NCI-H2107 treated with DMSO at 0.1 percent for 48 hours (cell line): ENCODE results near the gene RNF215.
"Not testable (repeated sequence)": the region's sequence is repeated elsewhere in the genome, so short reads cannot be mapped to it uniquely, and the experiment has no call there.

ENCODE experiments used
- DNase-seq: peaks from one replicate; lab custom pipeline; 2025; ENCODE audit not compliant: unreplicated experiment; lab: John Stamatoyannopoulos, UW

RNF215 gene

GRCh38 chr22:30365891-30366290 is 21.3 kb downstream of the RNF215 start:
- DNase-seq, result no peak

- DNase-seq, result peak; percentile 2
These were observed 24.4 kb downstream of the RNF215 start for GRCh38 chr22:30362651-30363281.

- DNase-seq, result no peak
These were observed 25.1 kb downstream of the RNF215 start for GRCh38 chr22:30361916-30362650.

GRCh38 chr22:30358541-30358940 is 28.7 kb downstream of the RNF215 start:
- no peak for DNase-seq

DNA sequence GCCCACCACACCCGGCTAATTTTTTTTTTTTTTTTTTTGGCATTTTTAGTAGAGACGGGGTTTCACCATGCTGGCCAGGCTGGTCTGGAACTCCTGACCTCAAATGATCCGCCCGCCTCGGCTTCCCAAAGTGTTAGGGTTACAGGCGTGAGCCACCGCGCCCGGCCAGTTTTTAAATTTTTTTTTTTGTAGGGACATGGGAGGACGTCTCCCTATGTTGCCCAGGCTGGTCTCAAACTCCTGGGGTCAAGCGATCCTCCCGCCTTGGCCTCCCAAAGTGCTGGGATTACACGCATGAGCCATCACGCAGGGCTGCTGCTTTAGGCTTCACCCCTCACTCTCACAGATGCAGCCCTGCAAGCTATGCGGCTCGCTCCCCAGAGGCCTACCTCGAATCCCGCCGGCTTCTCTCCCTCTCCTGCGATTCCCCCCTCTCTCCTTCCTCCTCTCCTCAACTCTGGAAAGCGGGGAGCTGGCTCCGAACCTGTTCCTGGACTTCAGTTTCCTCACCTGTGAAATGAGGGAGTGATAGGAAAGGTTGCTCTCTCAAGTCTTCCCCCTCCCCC is 29.5 kb downstream of the RNF215 start:
- no peak for DNase-seq

DNA sequence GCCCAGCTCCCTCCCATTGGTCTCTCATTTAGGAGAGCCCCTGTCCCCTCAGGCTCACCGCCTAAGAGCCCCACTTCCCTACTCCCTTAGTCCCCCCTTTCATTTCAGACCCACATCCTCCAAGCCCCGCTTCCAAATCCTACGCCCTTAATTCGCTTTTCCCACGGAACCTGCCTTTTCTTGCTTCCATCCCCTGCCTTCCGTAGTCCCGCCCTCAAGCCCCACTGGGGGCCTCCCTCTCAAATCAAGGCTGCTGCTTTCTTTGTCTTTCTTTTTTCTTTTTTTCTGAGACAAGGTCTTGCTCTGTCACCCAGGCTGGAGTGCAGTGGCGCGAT is 30.0 kb downstream of the RNF215 start:
- no peak for DNase-seq

DNA sequence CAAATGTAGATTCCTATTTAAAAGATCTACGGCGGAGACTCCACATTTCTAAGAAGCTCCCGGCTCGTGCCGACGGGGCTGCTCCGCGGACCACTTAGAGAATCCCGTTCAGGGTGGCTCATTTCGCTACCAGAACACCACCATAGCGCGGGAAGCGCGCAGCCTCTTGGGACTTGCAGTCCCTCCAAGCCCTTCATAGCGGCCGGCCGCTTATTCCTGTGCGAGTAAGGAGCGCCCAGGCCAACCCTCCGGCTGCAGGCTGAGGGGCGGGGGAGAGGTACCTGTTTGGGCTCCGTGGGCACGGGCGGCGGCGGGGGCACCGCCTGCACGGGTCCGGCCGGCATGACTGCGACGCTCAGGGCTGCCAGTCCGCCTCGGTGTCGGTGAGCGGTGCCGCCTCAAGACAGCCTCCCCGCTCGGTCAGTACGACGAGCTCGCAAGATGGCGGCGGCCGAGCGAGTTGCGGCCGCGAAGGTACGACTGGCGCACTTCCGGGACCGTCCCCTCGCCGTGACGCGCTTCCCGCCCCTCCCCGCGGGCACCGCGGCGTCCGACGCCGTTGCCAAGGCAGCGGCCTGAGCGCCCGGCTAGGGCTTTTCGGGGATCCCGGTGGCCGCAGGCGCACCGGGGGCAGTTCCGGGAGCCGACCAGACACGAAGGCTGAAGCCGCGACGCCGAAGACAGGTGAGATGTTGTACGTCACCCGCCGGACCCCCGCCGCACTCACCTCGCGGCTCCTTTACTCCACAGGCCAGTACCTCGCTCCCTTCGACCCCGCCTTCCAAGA is 30.6 kb downstream of the RNF215 start, which contains the start of the genes CCDC157 and SF3A1:
CCDC157 (plus strand) TSS at position 559 of the 787 bp plus-strand sequence. CDS start 8,994 bp downstream, outside the sequence.
SF3A1 (minus strand) TSS at position 446 of the 787 bp plus-strand sequence; CDS start at position 344, 102 bp downstream.
- peak; percentile 42 for DNase-seq

GRCh38 chr22:30354644-30355043 is 32.6 kb downstream of the RNF215 start:
- DNase-seq, result no peak

- no peak for DNase-seq
These were observed 36.0 kb downstream of the RNF215 start for GRCh38 chr22:30351226-30351625.

DNA sequence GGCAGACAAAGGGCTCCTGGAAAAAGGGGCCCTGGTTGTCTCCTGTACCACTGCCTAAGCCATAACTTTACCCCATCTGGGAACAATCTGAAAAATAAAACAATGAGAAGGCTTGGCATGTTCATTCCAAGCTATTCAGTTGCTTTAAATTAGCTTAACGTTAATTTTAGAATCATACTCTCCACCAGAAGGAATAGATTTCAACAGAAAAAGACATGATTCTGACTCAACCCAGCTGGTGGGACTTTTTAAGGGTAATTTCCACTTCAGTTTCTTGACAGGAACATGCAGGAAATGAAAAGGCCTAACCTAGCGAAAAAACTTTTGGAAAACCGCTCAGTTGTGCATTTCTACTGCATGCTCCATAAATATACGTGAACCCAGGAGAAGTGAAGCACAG is 38.4 kb downstream of the RNF215 start:
- DNase-seq, result no peak

DNA sequence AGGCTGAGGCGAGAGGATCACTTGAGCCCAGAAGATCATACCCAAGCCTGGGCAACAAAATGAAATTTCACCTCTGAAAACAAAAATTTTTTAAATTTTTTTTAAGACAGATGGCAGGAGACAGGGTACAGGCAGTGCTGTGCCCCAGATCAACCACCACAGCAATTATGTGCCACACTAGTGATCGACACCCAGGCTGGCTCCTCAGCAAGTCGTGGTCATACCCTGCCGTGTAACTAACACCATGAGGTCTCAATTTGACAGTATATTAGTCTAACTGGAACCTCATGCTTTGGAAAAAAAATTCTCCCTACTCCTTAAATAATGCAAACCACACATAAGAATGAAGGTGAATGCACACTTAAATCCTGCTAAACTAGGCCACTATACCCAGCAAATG is 38.8 kb downstream of the RNF215 start:
- no peak for DNase-seq

DNA sequence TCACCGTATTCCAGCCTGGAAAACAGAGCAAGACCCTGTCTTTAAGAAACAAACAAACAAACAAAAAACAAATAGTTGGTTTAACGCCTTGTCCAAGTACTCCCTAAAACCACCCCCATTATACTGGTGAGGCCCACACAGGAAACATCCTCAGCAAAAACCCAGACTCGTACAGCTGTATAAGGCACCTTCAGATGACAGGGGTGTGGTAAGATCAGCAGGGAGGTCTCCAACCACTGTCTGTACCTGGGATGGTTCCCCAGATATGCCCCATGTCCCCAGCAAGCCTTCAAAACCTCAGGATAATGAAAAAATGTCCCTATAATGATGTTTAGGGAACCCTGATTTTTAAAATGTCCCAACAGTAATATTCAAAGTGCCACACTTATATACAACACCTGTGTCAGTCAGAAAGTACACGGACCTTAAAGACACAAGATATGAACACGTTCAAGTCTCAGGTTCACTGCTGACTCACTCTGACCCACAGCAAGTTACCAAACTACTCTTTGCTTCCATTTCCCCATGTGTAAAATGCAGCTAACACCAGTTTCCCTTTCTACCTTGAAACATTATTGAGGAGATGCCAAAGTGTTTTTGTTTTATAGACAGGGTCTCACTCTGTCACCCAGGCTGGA is 39.8 kb downstream of the RNF215 start:
- DNase-seq, result no peak

DNA sequence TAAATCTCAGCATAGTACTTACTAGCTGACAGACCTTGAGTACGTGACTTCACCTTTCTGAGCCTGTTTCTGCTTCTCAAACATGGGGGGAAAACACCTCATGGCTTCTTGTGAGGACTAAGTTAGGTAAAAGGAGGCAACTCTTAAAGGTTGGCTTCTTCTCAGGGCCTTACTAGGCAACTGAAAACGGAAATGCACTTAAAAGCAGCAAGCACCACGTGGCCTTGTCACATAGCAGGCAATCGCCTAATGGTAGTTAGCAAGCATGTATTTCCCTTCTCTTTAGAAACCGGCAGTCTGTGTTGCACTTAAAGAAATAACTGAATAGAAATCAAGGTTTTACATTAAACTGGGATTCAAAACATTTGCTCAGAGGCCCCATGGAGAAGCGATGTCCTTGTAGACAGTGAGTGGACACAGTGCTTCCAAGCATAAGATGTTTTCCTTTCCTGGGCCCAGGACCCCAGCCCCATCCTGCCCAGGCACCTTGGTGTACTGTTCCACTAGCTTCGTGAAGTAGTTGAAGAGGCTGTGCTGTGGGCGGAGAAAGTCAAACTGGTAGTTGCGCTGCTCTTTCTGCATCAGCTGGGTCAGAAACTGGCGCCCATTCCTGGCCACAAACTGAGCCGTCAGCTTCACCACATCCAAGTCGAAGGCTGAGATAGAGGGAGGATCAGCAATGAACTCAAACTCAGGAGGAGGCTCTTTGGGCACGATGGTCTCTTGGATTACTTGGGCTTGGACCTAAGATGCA is 42.6 kb downstream of the RNF215 start:
- no peak for DNase-seq

- DNase-seq, result peak; percentile 17
These were observed 46.1 kb downstream of the RNF215 start for GRCh38 chr22:30340911-30341685.

DNA sequence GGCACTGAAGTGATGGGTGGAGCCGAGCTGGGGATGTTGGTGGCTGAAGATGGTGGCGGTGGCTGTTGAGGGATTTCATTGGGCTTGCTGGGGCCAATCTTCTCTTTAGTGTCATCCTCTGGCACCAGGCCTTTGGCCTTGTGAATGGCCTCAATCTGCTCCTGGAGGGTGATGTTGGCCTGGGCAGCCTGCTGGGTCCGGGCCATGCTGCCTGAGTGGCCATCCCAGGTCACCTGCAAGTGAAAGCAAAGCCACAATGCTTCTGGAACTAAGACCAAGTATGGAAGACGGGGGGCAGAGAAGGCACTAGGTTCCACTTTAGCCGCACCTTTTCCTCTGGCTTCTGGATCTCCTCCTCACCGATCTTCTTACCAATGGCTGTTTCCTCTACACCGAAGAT is 48.4 kb downstream of the RNF215 start:
- no peak for DNase-seq

DNA sequence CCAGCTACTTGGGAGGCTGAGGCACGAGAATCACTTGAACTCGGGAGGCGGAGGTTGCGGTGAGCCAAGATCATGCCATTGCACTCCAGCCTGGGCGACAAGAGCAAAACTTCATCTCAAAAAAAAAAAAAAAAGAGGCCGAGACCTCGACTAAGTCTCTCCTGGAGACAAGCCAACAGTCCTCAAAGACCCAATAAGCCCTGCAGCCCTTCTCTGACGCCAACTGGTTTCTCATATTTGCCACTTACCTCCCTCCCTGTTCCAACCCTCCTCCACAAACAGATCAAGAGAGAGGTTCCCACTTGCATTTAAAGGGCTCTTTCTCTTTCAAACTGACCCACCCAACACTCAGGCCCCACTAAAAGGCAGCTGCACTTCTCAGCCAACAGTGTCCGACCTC is 48.9 kb downstream of the RNF215 start:
- not testable (repeated sequence) for DNase-seq

GRCh38 chr22:30337461-30337778 is 49.8 kb downstream of the RNF215 start:
- no peak for DNase-seq

- no peak for DNase-seq
These were observed 50.3 kb downstream of the RNF215 start for GRCh38 chr22:30336752-30337460.

DNA sequence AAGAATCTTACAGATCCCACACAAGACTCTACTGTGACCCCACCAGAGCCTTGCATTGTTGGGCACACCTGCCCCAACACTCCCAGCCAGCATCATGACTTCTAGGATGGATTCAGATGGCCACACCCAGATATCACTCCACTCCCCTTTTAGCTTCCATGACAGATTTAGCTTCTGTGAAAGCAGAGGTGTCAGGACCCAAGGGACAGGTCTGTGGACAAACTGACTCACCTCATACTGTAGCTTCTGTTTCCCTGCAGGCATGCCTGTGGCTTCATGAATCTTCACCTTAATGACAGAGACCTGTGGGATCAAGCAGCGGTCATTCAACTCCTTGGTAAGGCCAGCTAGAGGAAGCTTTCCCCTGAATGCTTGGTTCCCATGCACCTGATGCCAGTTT is 52.0 kb downstream of the RNF215 start:
- no peak for DNase-seq
